ENCODE results near the gene GABARAPL2. TPM values are rescaled to one million over a fixed set of nuclear protein-coding genes. Genes with fewer than 3 reads are reported as not detected.

The GABARAPL2 gene
- total RNA-seq, 1 donor from 2014 or later = 34.6 TPM

Other genes with a start within 250 kb of the GABARAPL2 start
- gene CFDP1, start 132.9 kb upstream of the GABARAPL2 start, total RNA-seq = 51.0 and 55.1 TPM in 2 replicates
- 25.1 and 49.3 TPM in 2 replicates for gene TMEM170A, start 101.7 kb upstream of the GABARAPL2 start, total RNA-seq
- gene CHST6, start 70.9 kb upstream of the GABARAPL2 start, total RNA-seq = 1.5 and 2.1 TPM in 2 replicates
- gene CHST5, start 30.3 kb upstream of the GABARAPL2 start, total RNA-seq = not detected in 2 replicates
- 15.0 and 19.2 TPM in 2 replicates for gene TMEM231, start 10.1 kb upstream of the GABARAPL2 start, total RNA-seq
- 55.0 and 59.7 TPM in 2 replicates for gene ADAT1, start 56.9 kb downstream of the GABARAPL2 start, total RNA-seq
- 213 and 222 TPM in 2 replicates for gene KARS1, start 81.3 kb downstream of the GABARAPL2 start, total RNA-seq
- 39.0 and 49.8 TPM in 2 replicates for gene TERF2IP, start 81.4 kb downstream of the GABARAPL2 start, total RNA-seq
- not detected in 2 replicates for gene CPHXL2, start 110.6 kb downstream of the GABARAPL2 start, total RNA-seq
- gene DUXB, start 135.1 kb downstream of the GABARAPL2 start, total RNA-seq = not detected in 2 replicates
- not detected in 2 replicates for gene CPHXL, start 160.1 kb downstream of the GABARAPL2 start, total RNA-seq

Data from pulmonary artery endothelial cell (primary cell).